Adrenal gland (tissue), 12 donors: ENCODE measurements around the gene CLEC4D. TPM values are rescaled to one million over a fixed set of nuclear protein-coding genes. Genes with fewer than 3 reads are reported as not detected.

Experiments
- DNase-seq, 7 donors: peaks; one replicate each; pipeline ENCODE4 v3.0.0-alpha.2; 2019 to 2020
- H3K27ac ChIP-seq, 5 donors: fragments of 200-600 bp; sonication (generic) in 4 of 5; 1 replicate in 3 of 5; 2 replicates in 2 of 5; pipeline versions ENCODE4 v1.5.1 to v1.8.0; 2016 to 2020; ENCODE audit warnings: mild to moderate bottlenecking in 1 of 5
- H3K27me3 ChIP-seq: fragments of 200-600 bp; 2 replicates; pipeline ENCODE4 v1.8.0; 2021
- H3K36me3 ChIP-seq, 2 donors: fragments of 200-600 bp; replicated peaks in 1 of 2; 1 replicate in 1 of 2; 2 replicates in 1 of 2; pipeline versions ENCODE4 v1.5.1 to v1.8.0; 2018 to 2022
- H3K4me1 ChIP-seq, 2 donors: fragments of 200-600 bp; replicated peaks in 1 of 2; 1 replicate in 1 of 2; 2 replicates in 1 of 2; pipeline versions ENCODE4 v1.5.1 to v1.8.0; 2018 to 2021
- H3K4me3 ChIP-seq, 4 donors: fragments of 200-600 bp; sonication (generic) in 3 of 4; one replicate each; pipeline ENCODE4 v1.5.1; 2016 to 2018
- H3K9me3 ChIP-seq, 3 donors: fragments of 200-600 bp; sonication (generic) in 1 of 3; replicated peaks in 1 of 3; 1 replicate in 2 of 3; 2 replicates in 1 of 3; pipeline versions ENCODE4 v1.5.1 to v1.8.0; 2016 to 2021
- POLR2A ChIP-seq, 2 donors: fragments of 450-650 bp; IDR thresholded peaks; one replicate each; pipeline ENCODE4 v1.6.1; 2017; ENCODE audit warnings: antibody characterized with exemption in 2 of 2, mild to moderate bottlenecking in 2 of 2, moderate library complexity in 1 of 2
- WGBS, 4 donors: extraction: QIAGEN DNeasy Blood & Tissue Kit in 2 of 4; methylation state at CpG; one replicate each; pipeline versions ENCODE4 v1.1.5 to v1.1.7; 2013 to 2017; 5-methylcytosine and 5-hydroxymethylcytosine counted together
- intact Hi-C, 2 donors: fragments of 100-400 bp; cut with DNase I; formaldehyde crosslinking; loops; one replicate each; pipeline versions ENCODE4 v1.14.1 to v1.15.0; 2022 to 2023
- polyA plus RNA-seq, 3 donors: library from polyadenylated mRNA; stranded (reverse); fragments of 200-250 nt in 2 of 3; fragments of 350-450 nt in 1 of 3; fragmentation: Illumina TruSeq in 1 of 3; extraction: RNeasy Lipid Tissue Mini Kit (QIAGEN cat#74804) in 1 of 3; gene quantifications; one replicate each; pipeline ENCODE4 v1.2.3, GENCODE V29; 2013 to 2014
- total RNA-seq, 9 donors: library from RNA; depleted of rRNA in 4 of 9; stranded (reverse); fragments of >200 nt in 4 of 9; fragments of 120-200 nt in 1 of 9; fragmentation: NEBNext Ultra II Directional in 1 of 9; extraction: Animal tissue kit (Norgen Biotek cat#: 25700) in 1 of 9; gene quantifications; one replicate each; pipeline versions ENCODE4 v1.1.0 to v1.2.4, GENCODE V29; 2013 to 2023
- TF ChIP-seq, protein P1 (sequence below), 6 experiments: fragments of 450-650 bp in 4 of 6; fragments of 200-600 bp in 2 of 6; sonication (generic) in 1 of 6; IDR thresholded peaks; 1 replicate in 5 of 6; 2 replicates in 1 of 6; pipeline versions ENCODE4 v1.5.1 to v1.8.0; 2016 to 2021; ENCODE audit warnings: antibody characterized with exemption in 6 of 6, mild to moderate bottlenecking in 2 of 6, moderate library complexity in 1 of 6
- donor health status: healthy with polysubstance abuse.
- donor health status: Bipolar disorder and iron deficiency.
- donor health status: DM: yes; HTN: yes; CAD: no.
- donor health status: DM: no; HTN: no; CAD: no.
- donor health status: DM: no; HTN: no; CAD: no.
- donor health status: DM: yes; HTN: yes; CAD: no.

CLEC4D gene
- total and polyA plus RNA-seq, 12 donors: 0.11 to 0.47 (median 0.19) TPM; not detected in 8

DNA sequence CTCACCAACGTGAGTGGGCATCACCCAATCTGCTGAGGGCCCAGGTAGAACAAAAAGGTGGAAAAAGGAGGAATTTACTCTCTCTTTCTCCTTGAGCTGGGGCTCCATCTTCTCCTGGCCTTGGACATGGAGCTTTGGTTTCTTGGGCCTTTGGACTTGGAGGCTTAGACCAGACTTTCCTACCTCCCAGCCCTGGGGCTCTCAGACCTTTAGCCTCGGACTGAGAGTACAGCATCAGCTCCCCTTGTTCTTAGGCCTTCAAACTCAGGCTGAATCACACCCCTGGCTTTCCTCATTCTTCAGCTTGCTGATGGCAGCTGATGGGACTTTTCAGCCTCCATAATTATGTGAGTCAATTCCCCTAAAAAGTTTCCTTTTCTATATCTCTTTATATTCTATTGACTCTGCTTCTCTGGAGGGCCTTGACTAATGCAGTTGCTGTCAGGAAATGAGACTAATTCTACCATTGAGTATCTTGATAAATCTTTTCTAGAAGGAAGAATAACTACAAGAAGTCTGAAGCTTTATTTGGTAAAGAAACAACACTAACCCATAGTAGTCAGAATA lies 43.3 kb downstream of the CLEC4D start:
- intact Hi-C loops: no loop called here
- TF ChIP-seq, protein P1, sequence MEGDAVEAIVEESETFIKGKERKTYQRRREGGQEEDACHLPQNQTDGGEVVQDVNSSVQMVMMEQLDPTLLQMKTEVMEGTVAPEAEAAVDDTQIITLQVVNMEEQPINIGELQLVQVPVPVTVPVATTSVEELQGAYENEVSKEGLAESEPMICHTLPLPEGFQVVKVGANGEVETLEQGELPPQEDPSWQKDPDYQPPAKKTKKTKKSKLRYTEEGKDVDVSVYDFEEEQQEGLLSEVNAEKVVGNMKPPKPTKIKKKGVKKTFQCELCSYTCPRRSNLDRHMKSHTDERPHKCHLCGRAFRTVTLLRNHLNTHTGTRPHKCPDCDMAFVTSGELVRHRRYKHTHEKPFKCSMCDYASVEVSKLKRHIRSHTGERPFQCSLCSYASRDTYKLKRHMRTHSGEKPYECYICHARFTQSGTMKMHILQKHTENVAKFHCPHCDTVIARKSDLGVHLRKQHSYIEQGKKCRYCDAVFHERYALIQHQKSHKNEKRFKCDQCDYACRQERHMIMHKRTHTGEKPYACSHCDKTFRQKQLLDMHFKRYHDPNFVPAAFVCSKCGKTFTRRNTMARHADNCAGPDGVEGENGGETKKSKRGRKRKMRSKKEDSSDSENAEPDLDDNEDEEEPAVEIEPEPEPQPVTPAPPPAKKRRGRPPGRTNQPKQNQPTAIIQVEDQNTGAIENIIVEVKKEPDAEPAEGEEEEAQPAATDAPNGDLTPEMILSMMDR (IDR thresholded peaks at IDR 0.05): no peak
- no peak for TF ChIP-seq POLR2A (IDR thresholded peaks at IDR 0.05)

DNA sequence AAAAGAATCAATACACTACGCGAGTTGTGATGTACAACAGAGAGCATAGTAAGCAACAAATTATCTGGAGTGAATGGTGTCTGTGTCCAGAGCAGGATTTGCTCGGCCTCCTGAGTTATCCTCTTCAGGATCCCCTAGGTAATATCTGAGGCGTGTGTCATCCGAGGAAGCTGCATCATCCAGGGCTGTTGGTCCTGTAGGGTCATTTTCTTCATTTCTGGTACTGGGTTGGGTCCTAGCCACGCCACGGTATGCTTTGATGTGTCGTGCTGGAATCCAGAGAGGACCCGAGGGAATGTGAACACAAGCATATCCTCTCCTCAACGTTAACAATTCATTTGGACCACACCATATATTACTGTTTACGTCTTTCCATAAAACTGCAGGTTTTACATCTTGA lies 46.4 kb downstream of the CLEC4D start:
- TF ChIP-seq, protein P1 (IDR thresholded peaks at IDR 0.05): no peak
- TF ChIP-seq POLR2A (IDR thresholded peaks at IDR 0.05): no peak
- intact Hi-C loops: no loop called here
- Histone ChIP-seq H3K27me3 (no peaks in the 10 kb centered on the region), H3K4me3 (no peak overlapping the region), H3K9me3 (no peaks in the 10 kb centered on the region), H3K27ac (no peak overlapping the region), H3K36me3 (no peaks in the 10 kb centered on the region), H3K4me1 (no peaks in the 10 kb centered on the region)
- 71 to 80% (median 74%) methylated on average over 11 of the region's 11 CpGs for WGBS, 4 donors
- DNase-seq: no peak

More for the DNA sequence above, 43.3 kb downstream of the CLEC4D start:
- 64 to 75% (median 71%) methylated on average over 2 of the region's 2 CpGs for WGBS, 4 donors
- no peak for DNase-seq
- Histone ChIP-seq H3K27me3 (no peaks in the 10 kb centered on the region), H3K9me3 (peaks cover 0 to 4% (median 0%) of the 10 kb centered on the region in 3 donors), H3K27ac (no peak overlapping the region), H3K4me3 (no peak overlapping the region), H3K36me3 (no peaks in the 10 kb centered on the region), H3K4me1 (no peaks in the 10 kb centered on the region)

DNA sequence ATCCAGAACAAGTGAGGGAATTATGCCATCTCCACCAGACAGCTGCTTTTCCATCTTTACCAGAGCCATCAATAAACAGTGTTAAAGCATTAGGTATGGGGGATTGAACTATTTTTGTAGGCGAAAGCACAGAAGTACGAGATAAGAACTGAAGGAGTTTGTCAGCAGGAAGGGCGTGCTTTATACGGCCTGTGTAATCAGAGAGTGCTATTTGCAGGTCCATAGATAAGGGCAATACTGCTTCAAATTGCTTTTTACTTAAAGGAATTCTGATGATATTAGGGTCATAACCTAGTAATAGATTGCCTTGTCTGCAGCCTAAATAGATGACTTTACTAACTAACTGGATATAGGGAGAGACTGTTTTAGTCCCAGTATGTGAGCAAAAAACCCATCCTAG lies 47.7 kb downstream of the CLEC4D start:
- WGBS, 4 donors: 41 to 60% (median 54%) methylated on average over 4 of the region's 4 CpGs
- Histone ChIP-seq H3K4me1 (no peaks in the 10 kb centered on the region), H3K36me3 (no peaks in the 10 kb centered on the region), H3K27me3 (no peaks in the 10 kb centered on the region), H3K27ac (no peak overlapping the region), H3K4me3 (no peak overlapping the region), H3K9me3 (no peaks in the 10 kb centered on the region)
- no peak for TF ChIP-seq POLR2A (IDR thresholded peaks at IDR 0.05)
- TF ChIP-seq, protein P1 (IDR thresholded peaks at IDR 0.05): no peak
- no peak for DNase-seq
- intact Hi-C loops: no loop called here

DNA sequence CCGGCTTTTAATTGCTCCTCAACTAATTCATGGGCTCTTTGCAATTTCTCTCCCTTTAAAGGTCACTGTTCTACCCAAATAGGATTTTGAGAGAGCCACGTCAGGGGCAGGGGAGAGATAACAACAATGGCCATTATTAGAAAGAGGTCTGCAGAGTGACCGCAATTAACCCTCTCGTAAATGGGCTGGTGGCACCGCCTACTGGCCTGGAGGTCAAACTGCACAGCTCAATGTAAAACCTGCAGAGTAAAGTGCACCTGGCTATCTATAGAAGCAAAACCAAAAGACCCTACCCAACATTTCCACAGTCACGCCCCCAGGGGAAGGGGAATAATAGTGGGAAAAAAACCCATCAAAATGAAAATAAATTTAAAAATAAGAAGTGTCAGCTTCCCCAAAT lies 49.0 kb downstream of the CLEC4D start:
- H3K36me3 ChIP-seq: no peaks in the 10 kb centered on the region
- H3K27ac ChIP-seq: no peak overlapping the region
- TF ChIP-seq, protein P1 (IDR thresholded peaks at IDR 0.05): no peak
- no peak for TF ChIP-seq POLR2A (IDR thresholded peaks at IDR 0.05)
- WGBS, 4 donors: 91 to 96% (median 92%) methylated on average over 6 of the region's 6 CpGs
- intact Hi-C loops: no loop called here
- H3K9me3 ChIP-seq: no peaks in the 10 kb centered on the region
- no peaks in the 10 kb centered on the region for H3K27me3 ChIP-seq
- no peak for DNase-seq
- no peak overlapping the region for H3K4me3 ChIP-seq
- no peaks in the 10 kb centered on the region for H3K4me1 ChIP-seq
